Measurements from ENCODE around the gene POMT1.
"Not testable (repeated sequence)": the region's sequence is repeated elsewhere in the genome, so short reads cannot be mapped to it uniquely, and the experiment has no call there.

The POMT1 gene, protein sequence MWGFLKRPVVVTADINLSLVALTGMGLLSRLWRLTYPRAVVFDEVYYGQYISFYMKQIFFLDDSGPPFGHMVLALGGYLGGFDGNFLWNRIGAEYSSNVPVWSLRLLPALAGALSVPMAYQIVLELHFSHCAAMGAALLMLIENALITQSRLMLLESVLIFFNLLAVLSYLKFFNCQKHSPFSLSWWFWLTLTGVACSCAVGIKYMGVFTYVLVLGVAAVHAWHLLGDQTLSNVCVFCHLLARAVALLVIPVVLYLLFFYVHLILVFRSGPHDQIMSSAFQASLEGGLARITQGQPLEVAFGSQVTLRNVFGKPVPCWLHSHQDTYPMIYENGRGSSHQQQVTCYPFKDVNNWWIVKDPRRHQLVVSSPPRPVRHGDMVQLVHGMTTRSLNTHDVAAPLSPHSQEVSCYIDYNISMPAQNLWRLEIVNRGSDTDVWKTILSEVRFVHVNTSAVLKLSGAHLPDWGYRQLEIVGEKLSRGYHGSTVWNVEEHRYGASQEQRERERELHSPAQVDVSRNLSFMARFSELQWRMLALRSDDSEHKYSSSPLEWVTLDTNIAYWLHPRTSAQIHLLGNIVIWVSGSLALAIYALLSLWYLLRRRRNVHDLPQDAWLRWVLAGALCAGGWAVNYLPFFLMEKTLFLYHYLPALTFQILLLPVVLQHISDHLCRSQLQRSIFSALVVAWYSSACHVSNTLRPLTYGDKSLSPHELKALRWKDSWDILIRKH

DNA sequence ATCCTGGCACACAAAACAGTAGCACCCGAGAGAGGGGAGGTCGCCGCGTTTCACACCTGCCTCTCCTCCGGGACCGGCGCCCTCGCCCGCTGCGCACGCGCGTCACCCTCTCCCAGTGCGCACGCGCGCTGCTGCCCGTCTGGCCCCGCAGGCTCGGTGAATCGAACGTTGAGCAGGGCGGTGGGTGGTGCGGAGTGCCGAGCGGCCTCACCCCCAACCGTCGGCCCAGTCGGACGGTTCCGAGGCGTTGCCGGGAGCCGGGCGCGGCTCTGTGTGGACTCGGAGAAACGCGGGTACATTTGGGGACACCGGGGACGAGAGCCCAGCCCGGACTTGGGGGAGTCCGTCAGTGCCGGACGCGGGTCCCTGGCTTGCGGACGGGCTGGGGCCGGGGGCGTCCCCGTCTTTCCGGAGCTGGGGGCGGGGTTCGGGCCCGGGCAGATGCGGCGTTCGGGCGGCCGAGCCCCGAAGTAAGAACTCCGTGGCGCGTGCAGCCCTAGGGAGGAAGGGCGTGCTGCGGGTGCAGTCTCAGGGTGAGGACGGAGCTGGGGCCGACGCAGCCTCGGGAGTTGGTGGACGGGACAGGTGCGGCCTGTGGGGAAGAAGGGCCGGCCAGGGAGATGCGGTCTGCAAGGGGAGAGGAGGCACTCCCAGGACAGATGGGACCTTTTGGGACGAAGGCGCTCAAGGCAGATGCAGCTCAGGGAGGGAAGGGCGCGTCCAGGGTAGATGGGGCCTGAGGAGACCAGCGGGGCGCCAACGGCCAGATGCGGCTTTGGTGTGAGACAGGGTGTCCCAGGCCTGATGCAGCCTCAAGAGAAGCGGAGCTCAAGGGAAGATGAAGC lies at the start of gene POMT1:
POMT1 (plus strand) TSS at position 138 of the 845 bp plus-strand sequence. CDS start 1,301 bp downstream, outside the sequence.
- Mint-ChIP-seq H3K27ac (ENCODE audit: low read depth) (peak within 1 kb of the TSS; percentile 93), H3K27me3 (no peaks in the 10 kb centered on the region), H3K4me1 (peaks cover 60% of the 10 kb centered on the region), H3K9me3 (no peaks in the 10 kb centered on the region), H3K36me3 (ENCODE audit: insufficient read depth) (peaks cover 33% of the 10 kb centered on the region), H3K4me3 (peak within 1 kb of the TSS; percentile 90)
- DNase-seq (ENCODE audit: low spot score in 2 of 2) (peak; percentile 76 to 77), ATAC-seq (replicated peaks; ENCODE audit: extremely low read depth, poor library complexity, severe bottlenecking) (peak; percentile 43)

DNA sequence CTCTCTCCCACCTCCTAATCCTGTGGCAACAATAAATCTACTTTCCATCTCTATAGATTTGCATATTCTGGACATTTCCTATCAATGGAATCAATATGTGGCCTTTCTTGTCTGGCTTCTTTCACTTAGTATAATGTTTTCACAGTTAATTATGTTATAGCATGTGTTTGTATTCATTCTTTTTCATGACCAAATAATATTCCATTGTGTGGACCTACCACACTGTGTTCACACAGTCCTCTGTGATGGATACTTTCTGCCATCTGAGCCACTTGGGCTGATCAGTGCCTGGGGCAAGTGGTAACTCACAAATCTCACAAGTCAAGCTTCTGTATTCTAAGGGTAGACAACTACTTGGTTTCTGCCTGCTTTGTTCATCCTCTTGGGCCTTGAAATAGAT lies 48.7 kb upstream of the POMT1 start:
- no peak for ATAC-seq (replicated peaks; ENCODE audit: extremely low read depth, poor library complexity, severe bottlenecking)
- no peaks in the 10 kb centered on the region for H3K27me3 Mint-ChIP-seq
- H3K27ac Mint-ChIP-seq (ENCODE audit: low read depth), result no peak overlapping the region

DNA sequence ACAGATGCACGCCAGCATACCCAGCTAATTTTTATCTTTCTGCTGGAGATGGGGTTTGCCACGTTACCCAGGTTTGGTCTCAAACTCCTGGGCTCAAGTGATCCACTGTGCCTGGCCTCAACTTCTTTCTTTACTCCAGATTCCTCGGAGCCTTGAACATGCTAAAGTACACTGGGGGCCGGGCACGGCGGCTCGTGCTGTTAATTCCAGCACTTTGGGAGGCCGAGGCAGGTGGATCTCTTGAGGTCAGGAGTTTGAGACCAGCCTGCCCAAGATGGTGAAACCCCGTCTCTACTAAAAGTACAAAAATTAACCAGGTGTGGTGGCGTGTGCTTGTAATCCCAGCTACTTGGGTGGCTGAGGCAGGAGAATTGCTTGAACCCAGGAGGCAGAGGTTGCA lies 47.1 kb upstream of the POMT1 start:
- Mint-ChIP-seq H3K36me3 (ENCODE audit: insufficient read depth) (peaks cover 80% of the 10 kb centered on the region), H3K4me1 (peaks cover 34% of the 10 kb centered on the region)
- H3K27me3 Mint-ChIP-seq; H3K27ac Mint-ChIP-seq (ENCODE audit: low read depth); H3K9me3 Mint-ChIP-seq; DNase-seq (ENCODE audit: low spot score in 2 of 2); ATAC-seq (replicated peaks; ENCODE audit: extremely low read depth, poor library complexity, severe bottlenecking); H3K4me3 Mint-ChIP-seq: not testable (repeated sequence)

More for the DNA sequence above, 48.7 kb upstream of the POMT1 start:
- Mint-ChIP-seq H3K4me1 (peaks cover 31% of the 10 kb centered on the region), H3K36me3 (ENCODE audit: insufficient read depth) (peaks cover 81% of the 10 kb centered on the region), H3K4me3 (no peak overlapping the region), H3K9me3 (no peaks in the 10 kb centered on the region)
- no peak for DNase-seq (ENCODE audit: low spot score in 2 of 2)

DNA sequence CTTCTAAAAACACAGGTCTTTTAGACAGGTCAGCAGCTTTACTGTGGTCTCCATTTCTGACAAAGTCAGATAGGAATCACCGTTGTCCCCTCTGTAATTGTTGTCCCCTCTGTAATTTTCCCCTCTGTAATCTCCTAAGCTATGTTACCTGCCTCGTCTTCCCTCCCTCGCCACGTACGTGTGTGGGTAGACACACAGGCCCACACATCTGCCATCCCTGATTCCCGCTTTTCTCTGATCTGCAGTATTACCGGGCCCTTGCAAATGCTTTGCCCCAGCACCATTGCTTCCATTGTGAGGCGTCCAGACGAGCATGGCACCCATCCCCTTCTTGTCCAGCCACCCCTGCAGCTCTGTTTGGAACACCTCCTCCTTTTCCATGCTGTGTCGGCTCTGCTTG lies 45.0 kb upstream of the POMT1 start:
- Mint-ChIP-seq H3K9me3 (no peaks in the 10 kb centered on the region), H3K27ac (ENCODE audit: low read depth) (peak overlapping the region; percentile 2), H3K27me3 (no peaks in the 10 kb centered on the region), H3K4me1 (peaks cover 33% of the 10 kb centered on the region), H3K4me3 (no peak overlapping the region), H3K36me3 (ENCODE audit: insufficient read depth) (peaks cover 76% of the 10 kb centered on the region)
- ATAC-seq (replicated peaks; ENCODE audit: extremely low read depth, poor library complexity, severe bottlenecking), result no peak
- DNase-seq (ENCODE audit: low spot score in 2 of 2), result no peak

DNA sequence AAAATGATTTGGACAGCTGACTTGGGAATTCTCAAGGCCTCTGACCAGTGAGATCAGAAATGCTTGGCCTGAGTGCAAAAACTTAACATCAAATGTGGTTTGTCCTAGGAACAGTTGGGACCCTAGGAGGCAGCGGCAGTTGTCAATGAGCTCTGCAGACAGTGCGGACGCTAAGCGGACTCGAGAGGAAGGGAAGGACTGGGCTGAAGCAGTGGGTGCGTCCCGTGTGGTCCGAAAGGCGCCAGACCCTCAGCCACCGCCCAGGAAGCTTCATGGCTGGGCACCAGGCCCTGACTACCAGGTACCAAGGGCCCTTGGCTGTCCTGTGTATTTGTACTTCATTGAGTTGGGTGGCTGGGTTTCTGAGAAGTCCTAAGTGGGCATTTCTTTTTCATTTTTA lies 43.7 kb upstream of the POMT1 start:
- Mint-ChIP-seq H3K27me3 (no peaks in the 10 kb centered on the region), H3K9me3 (no peaks in the 10 kb centered on the region), H3K4me3 (no peak overlapping the region), H3K36me3 (ENCODE audit: insufficient read depth) (peaks cover 86% of the 10 kb centered on the region), H3K27ac (ENCODE audit: low read depth) (no peak overlapping the region), H3K4me1 (peaks cover 25% of the 10 kb centered on the region)
- no peak for ATAC-seq (replicated peaks; ENCODE audit: extremely low read depth, poor library complexity, severe bottlenecking)
- DNase-seq (ENCODE audit: low spot score in 2 of 2), result no peak

DNA sequence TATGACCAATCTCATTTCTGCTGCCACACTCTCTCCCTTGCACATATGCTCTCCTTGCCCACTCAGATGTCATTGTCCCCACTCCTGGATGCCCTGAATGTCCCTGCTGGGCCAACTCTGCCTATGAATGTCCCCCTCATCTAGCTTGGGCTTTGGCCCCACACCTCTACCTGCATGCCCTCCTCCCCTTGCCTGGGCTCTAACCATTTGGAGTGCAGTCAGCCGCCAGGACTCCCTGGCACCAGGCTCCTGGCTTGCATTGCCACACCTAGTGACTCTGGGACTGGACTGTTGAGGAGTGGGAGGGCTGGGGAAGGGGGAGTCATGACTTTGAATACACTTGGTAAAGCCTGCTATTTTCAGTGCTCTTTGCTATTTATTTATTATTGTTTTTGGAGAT lies 41.6 kb upstream of the POMT1 start:
- no peaks in the 10 kb centered on the region for H3K9me3 Mint-ChIP-seq
- H3K4me3 Mint-ChIP-seq, result no peak overlapping the region
- peaks cover 84% of the 10 kb centered on the region for H3K36me3 Mint-ChIP-seq (ENCODE audit: insufficient read depth)
- no peaks in the 10 kb centered on the region for H3K27me3 Mint-ChIP-seq
- DNase-seq (ENCODE audit: low spot score in 2 of 2) (no peak), ATAC-seq (replicated peaks; ENCODE audit: extremely low read depth, poor library complexity, severe bottlenecking) (no peak)
- peak overlapping the region; percentile 89 for H3K27ac Mint-ChIP-seq (ENCODE audit: low read depth)
- H3K4me1 Mint-ChIP-seq, result peaks cover 23% of the 10 kb centered on the region

DNA sequence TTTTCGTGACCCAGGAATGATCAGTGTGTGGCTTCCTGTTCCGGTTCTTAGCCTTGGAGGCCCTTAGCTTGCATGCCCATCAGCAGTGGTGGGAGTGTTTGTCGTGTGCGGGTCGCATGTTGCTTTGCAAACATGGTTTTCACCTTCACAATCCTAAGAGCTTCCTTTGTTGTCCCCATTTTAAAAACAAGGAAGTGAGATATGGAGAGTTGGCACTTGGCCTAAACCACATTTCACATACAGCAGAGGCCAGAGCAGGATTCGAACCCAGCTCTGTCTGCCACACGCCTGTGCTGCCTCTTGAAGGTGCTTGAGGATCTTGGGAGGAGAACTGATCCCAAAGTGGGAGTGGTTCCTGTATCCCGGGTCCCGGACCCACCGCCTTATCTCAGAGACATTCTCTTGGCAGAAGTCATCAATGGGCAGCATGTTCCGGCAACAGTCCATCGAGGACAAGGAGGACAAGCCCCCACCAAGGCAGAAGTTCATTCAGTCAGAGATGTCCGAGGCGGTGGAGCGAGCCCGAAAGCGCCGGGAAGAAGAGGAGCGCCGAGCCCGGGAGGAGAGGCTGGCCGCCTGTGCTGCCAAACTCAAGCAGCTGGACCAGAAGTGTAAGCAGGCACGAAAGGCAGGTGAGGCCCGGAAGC lies 38.2 kb upstream of the POMT1 start:
- H3K4me1 Mint-ChIP-seq, result peaks cover 15% of the 10 kb centered on the region
- DNase-seq (ENCODE audit: low spot score in 2 of 2) (no peak), ATAC-seq (replicated peaks; ENCODE audit: extremely low read depth, poor library complexity, severe bottlenecking) (no peak)
- peaks cover 77% of the 10 kb centered on the region for H3K36me3 Mint-ChIP-seq (ENCODE audit: insufficient read depth)
- no peaks in the 10 kb centered on the region for H3K9me3 Mint-ChIP-seq
- no peaks in the 10 kb centered on the region for H3K27me3 Mint-ChIP-seq
- no peak overlapping the region for H3K4me3 Mint-ChIP-seq
- no peak overlapping the region for H3K27ac Mint-ChIP-seq (ENCODE audit: low read depth)

DNA sequence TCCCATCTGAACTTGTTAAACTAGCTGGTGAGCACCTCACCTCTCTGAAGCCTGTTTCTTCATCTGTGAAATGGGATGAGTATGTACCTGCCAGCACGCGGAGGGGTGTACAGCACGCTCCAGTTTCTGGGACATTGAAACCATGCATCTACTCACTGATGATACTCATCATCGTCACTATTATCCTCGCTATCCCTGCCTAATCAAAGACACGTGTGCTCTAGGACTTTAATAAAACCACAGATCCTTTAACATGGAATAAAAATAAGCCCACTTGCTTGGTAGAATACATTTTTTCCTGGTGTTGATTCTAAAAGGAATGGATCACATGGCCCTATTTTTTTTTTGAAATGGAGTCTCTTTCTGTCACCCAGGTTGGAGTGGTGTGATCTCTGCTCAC lies 37.3 kb upstream of the POMT1 start:
- Mint-ChIP-seq H3K9me3 (no peaks in the 10 kb centered on the region), H3K36me3 (ENCODE audit: insufficient read depth) (peaks cover 74% of the 10 kb centered on the region), H3K4me1 (peaks cover 20% of the 10 kb centered on the region), H3K27me3 (no peaks in the 10 kb centered on the region), H3K27ac (ENCODE audit: low read depth) (no peak overlapping the region), H3K4me3 (no peak overlapping the region)
- ATAC-seq (replicated peaks; ENCODE audit: extremely low read depth, poor library complexity, severe bottlenecking) (no peak), DNase-seq (ENCODE audit: low spot score in 2 of 2) (no peak)

DNA sequence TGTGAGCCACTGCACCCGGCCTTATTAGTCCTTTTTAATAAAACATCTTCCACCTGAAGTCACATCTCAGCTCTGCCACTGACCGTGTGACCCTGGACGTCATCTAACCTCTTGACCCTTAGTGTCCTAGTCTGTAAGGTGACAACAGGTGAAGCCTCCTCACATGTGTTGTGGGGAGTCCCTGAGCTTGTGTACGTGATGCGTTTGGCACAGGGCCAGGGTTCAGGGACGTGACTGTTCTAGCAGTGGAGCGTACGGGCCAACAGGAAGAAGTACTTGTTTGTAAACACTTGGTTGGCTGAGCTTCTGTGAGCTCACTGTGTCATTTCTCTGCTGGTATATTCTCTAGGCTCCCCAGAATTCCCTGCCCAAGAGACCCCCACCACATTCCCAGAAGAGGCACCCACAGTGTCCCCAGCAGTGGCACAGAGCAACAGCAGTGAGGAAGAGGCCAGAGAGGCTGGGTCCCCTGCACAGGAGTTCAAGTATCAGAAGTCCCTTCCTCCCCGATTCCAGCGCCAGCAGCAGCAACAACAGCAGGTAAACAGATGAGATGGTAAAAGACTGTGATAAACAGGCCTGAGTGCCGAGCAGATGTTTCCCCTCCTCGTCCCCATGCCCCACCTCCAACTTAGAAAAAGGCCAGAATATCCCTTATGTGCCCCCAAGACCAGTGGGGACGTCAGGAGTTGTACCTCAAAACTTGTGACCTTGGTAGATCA lies 35.3 kb upstream of the POMT1 start:
- peaks cover 79% of the 10 kb centered on the region for H3K36me3 Mint-ChIP-seq (ENCODE audit: insufficient read depth)
- peaks cover 10% of the 10 kb centered on the region for H3K4me1 Mint-ChIP-seq

DNA sequence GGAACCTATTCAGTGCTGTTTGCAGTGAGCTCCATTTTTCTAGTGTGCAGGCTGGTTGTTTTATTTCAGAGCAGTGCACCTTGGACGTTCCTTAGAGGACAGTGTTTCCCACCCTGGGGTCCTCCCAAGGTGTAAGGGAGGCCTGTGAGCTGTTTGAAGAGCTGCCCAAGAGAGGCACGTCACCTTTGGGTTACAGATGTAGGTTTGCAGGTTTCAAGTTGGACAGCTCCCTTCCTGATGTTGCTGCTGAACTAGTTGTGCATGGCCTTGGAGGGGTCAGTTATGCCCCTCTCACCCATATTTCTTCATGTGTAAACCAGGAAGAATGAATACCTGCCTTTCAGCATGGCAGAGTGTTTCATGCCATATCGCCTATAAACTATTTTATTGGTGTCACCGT lies 34.7 kb upstream of the POMT1 start:
- no peak for ATAC-seq (replicated peaks; ENCODE audit: extremely low read depth, poor library complexity, severe bottlenecking)
- DNase-seq (ENCODE audit: low spot score in 2 of 2), result no peak
- Mint-ChIP-seq H3K4me1 (peaks cover 10% of the 10 kb centered on the region), H3K27ac (ENCODE audit: low read depth) (no peak overlapping the region), H3K36me3 (ENCODE audit: insufficient read depth) (peaks cover 83% of the 10 kb centered on the region), H3K27me3 (no peaks in the 10 kb centered on the region), H3K4me3 (no peak overlapping the region), H3K9me3 (no peaks in the 10 kb centered on the region)

More for the DNA sequence above, 35.3 kb upstream of the POMT1 start:
- H3K27me3 Mint-ChIP-seq, result no peaks in the 10 kb centered on the region
- peak overlapping the region; percentile 77 for H3K27ac Mint-ChIP-seq (ENCODE audit: low read depth)
- H3K9me3 Mint-ChIP-seq, result no peaks in the 10 kb centered on the region
- DNase-seq (ENCODE audit: low spot score in 2 of 2), result no peak
- no peak for ATAC-seq (replicated peaks; ENCODE audit: extremely low read depth, poor library complexity, severe bottlenecking)
- no peak overlapping the region for H3K4me3 Mint-ChIP-seq

DNA sequence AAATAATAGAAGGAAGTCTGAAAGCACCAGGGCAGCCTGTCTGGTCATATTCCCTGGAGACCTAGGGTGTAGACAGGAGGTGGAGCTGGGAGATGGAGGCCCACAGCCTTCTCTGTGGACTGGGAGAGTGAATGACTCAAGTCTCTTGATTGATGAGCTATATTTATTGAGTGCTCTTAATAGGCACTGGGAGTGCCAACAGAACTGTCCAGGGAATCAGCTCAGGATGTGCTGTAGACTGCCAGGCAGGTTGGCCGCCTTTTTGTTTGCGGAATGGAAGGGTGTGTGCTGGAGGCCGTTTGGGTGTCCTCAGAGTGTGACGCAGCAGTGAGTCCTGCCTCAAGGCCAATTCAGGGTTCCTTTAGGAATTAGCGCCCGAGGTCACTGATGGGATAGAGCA lies 33.4 kb upstream of the POMT1 start:
- H3K9me3 Mint-ChIP-seq, result no peaks in the 10 kb centered on the region
- H3K4me1 Mint-ChIP-seq, result peaks cover 10% of the 10 kb centered on the region
- H3K4me3 Mint-ChIP-seq, result no peak overlapping the region
- H3K27ac Mint-ChIP-seq (ENCODE audit: low read depth), result peak overlapping the region; percentile 58
- DNase-seq (ENCODE audit: low spot score in 2 of 2), result no peak
- no peak for ATAC-seq (replicated peaks; ENCODE audit: extremely low read depth, poor library complexity, severe bottlenecking)
- H3K36me3 Mint-ChIP-seq (ENCODE audit: insufficient read depth), result peaks cover 81% of the 10 kb centered on the region
- no peaks in the 10 kb centered on the region for H3K27me3 Mint-ChIP-seq
